K562 (cell line): Measurements from ENCODE around the gene GFOD1. TPM values are rescaled to one million over a fixed set of nuclear protein-coding genes. Genes with fewer than 3 reads are reported as not detected.

Source experiments
- ATAC-seq: fragments of 200-7000 bp; cut with Tn5 transposase; 3 replicates; pipeline ENCODE4 v1.9.1; 2020; ENCODE audit warnings: moderate library complexity
- BruUV-seq: library from RNA; stranded (reverse); fragments of 400-500 nt; replicated peaks from 2 replicates; lab custom pipeline; 2021; lab: Mats Ljungman, UMichigan
- CTCF ChIA-PET: fragments of 300-600 bp; formaldehyde crosslinking; extraction: SDS; loops from one replicate; lab custom pipeline; 2021; ENCODE audit warnings: low intra/inter-chr PET ratio; lab: Yijun Ruan, JAX
- POLR2A ChIA-PET: fragments of 300-600, 350-650 bp; sonication (Branson Sonifier 250); formaldehyde crosslinking; extraction: SDS; loops from one replicate; lab custom pipeline; 2021; ENCODE audit warnings: antibody characterized with exemption, inconsistent platforms; lab: Yijun Ruan, JAX
- DNase-seq, 4 experiments: peaks; one replicate each; pipeline versions ENCODE4 v3.0.0 to v3.0.0-alpha.2; 2011 to 2018; ENCODE audit warnings: low spot score in 3 of 4, mixed read lengths in 3 of 4; ENCODE audit errors: extremely low read depth in 1 of 4
- FAIRE-seq: peaks from 2 replicates; lab custom pipeline; 2011; peaks lifted over from hg19 to GRCh38; lab: Jason Lieb, UNC
- H2AFZ ChIP-seq: 2 replicates; pipeline ENCODE4 v1.6.0; 2011; ENCODE audit warnings: low read depth, low read length, control low read depth, inconsistent platforms
- H3K27ac ChIP-seq: fragments of 200-600 bp; 3 replicates; pipeline ENCODE4 v1.8.0; 2011; ENCODE audit warnings: low read depth, mild to moderate bottlenecking, control low read depth, inconsistent platforms, low read length, moderate library complexity, mixed read lengths; ENCODE audit errors: extremely low read depth
- H3K27me3 ChIP-seq, 2 experiments: fragments of 300-600 bp in 1 of 2; 2 replicates in 1 of 2; 3 replicates in 1 of 2; pipeline versions ENCODE4 v1.6.0 to v1.8.0; 2011; ENCODE audit warnings: inconsistent platforms in 2 of 2, low read length in 2 of 2, mild to moderate bottlenecking in 1 of 2, mixed read lengths in 1 of 2, moderate library complexity in 1 of 2; ENCODE audit not compliant: control insufficient read depth in 2 of 2, insufficient read depth in 2 of 2
- H3K36me3 ChIP-seq: fragments of 300-600 bp; 3 replicates; pipeline ENCODE4 v1.8.0; 2011; ENCODE audit warnings: mild to moderate bottlenecking, low read length, inconsistent platforms; ENCODE audit not compliant: control insufficient read depth, insufficient read depth
- H3K4me1 ChIP-seq, 2 experiments: fragments of 200-600 bp in 1 of 2; replicated peaks in 1 of 2; 2 replicates in 1 of 2; 3 replicates in 1 of 2; pipeline versions ENCODE4 v1.5.1 to v1.8.0; 2011; ENCODE audit warnings: inconsistent platforms in 2 of 2, low read length in 2 of 2, mild to moderate bottlenecking in 1 of 2, mixed read lengths in 1 of 2, moderate library complexity in 1 of 2; ENCODE audit not compliant: control insufficient read depth in 2 of 2, insufficient read depth in 2 of 2
- H3K4me2 ChIP-seq: 2 replicates; pipeline ENCODE4 v1.6.1; 2011; ENCODE audit warnings: low read length, control low read depth, inconsistent platforms, mixed read lengths; ENCODE audit not compliant: insufficient read depth
- H3K4me3 ChIP-seq: fragments of 200-600 bp; sonication (generic), shearing (Covaris generic); 2 replicates; pipeline ENCODE4 v1.5.1; 2016; ENCODE audit warnings: control low read depth, inconsistent platforms
- H3K79me2 ChIP-seq: fragments of 200-600 bp; 3 replicates; pipeline ENCODE4 v1.8.0; 2011; ENCODE audit warnings: low read length, inconsistent platforms; ENCODE audit not compliant: control insufficient read depth, insufficient read depth
- H3K9ac ChIP-seq, 2 experiments: 2 replicates each; pipeline versions ENCODE4 v1.6.0 to v1.6.1; 2011; ENCODE audit warnings: low read depth in 2 of 2, low read length in 2 of 2, control low read depth in 1 of 2, inconsistent platforms in 1 of 2, mild to moderate bottlenecking in 1 of 2, mixed read lengths in 1 of 2; ENCODE audit not compliant: insufficient read depth in 1 of 2
- H3K9me1 ChIP-seq: one replicate; pipeline ENCODE4 v1.6.0; 2011; ENCODE audit warnings: inconsistent platforms, mild to moderate bottlenecking, low read length, moderate library complexity; ENCODE audit not compliant: control insufficient read depth, insufficient read depth
- H3K9me3 ChIP-seq: replicated peaks from 2 replicates; pipeline ENCODE4 v1.5.1; 2011; ENCODE audit warnings: low read depth, low read length, inconsistent platforms; ENCODE audit not compliant: control insufficient read depth, insufficient read depth
- H4K20me1 ChIP-seq: replicated peaks from 2 replicates; pipeline ENCODE4 v1.6.1; 2011; ENCODE audit warnings: low read length, inconsistent platforms, mixed read lengths; ENCODE audit not compliant: control insufficient read depth, insufficient read depth
- ARID2 ChIP-seq: fragments of 450-650 bp; IDR thresholded peaks from 2 replicates; pipeline ENCODE4 v1.6.1; 2017; ENCODE audit warnings: antibody characterized with exemption, mild to moderate bottlenecking
- ATF3 ChIP-seq, 2 experiments: fragments of 450-650 bp in 1 of 2; sonication (generic) in 1 of 2; formaldehyde crosslinking in 1 of 2; IDR thresholded peaks in 1 of 2; conservative IDR thresholded peaks in 1 of 2; 2 replicates each; pipeline versions ENCODE4 v1.6.1 to v1.8.1; 2016 to 2023; ENCODE audit warnings: mild to moderate bottlenecking in 2 of 2, moderate library complexity in 2 of 2, inconsistent platforms in 1 of 2, missing genetic modification reagents in 1 of 2
- BRD9 ChIP-seq: fragments of 450-650 bp; IDR thresholded peaks from 2 replicates; pipeline ENCODE4 v1.6.1; 2018; ENCODE audit warnings: low read depth; ENCODE audit not compliant: partially characterized antibody
- CBFA2T2 ChIP-seq: fragments of 450-650 bp; conservative IDR thresholded peaks from 2 replicates; pipeline ENCODE4 v1.6.1; 2017; ENCODE audit warnings: mild to moderate bottlenecking
- CREBBP ChIP-seq: IDR thresholded peaks from one replicate; pipeline ENCODE4 v1.6.1; 2012; ENCODE audit warnings: low read depth, mild to moderate bottlenecking, control low read depth, inconsistent platforms, low read length
- DEAF1 ChIP-seq: fragments of 450-650 bp; formaldehyde crosslinking; IDR thresholded peaks from 2 replicates; pipeline ENCODE4 v1.4.0; 2020; ENCODE audit warnings: mild to moderate bottlenecking, moderate library complexity
- DPF2 ChIP-seq: fragments of 450-650 bp; IDR thresholded peaks from 2 replicates; pipeline ENCODE4 v1.6.1; 2016
- FOSL1 ChIP-seq: fragments of 200-800 bp; sonication (Bioruptor generic); conservative IDR thresholded peaks from 2 replicates; pipeline ENCODE4 v1.6.1; 2016; ENCODE audit warnings: missing genetic modification characterization, missing compliant biosample characterization
- FOXM1 ChIP-seq, 2 experiments: fragments of 450-650 bp in 1 of 2; sonication (generic) in 1 of 2; formaldehyde crosslinking in 1 of 2; IDR thresholded peaks; 2 replicates each; pipeline versions ENCODE4 v1.6.1 to v1.9.0; 2017 to 2022; ENCODE audit warnings: low read depth in 2 of 2, mild to moderate bottlenecking in 2 of 2, missing genetic modification reagents in 1 of 2, moderate library complexity in 1 of 2
- HSF4 ChIP-seq: fragments of 250-450 bp; sonication (Bioruptor Pico); IDR thresholded peaks from 2 replicates; pipeline ENCODE4 v2.1.2; 2022; ENCODE audit warnings: mild to moderate bottlenecking, moderate library complexity, borderline replicate concordance
- NCOA1 ChIP-seq: fragments of 450-650 bp; IDR thresholded peaks from 2 replicates; pipeline ENCODE4 v1.6.1; 2016; ENCODE audit warnings: low read depth
- NCOR1 ChIP-seq: fragments of 450-650 bp; IDR thresholded peaks from 2 replicates; pipeline ENCODE4 v1.6.1; 2016; ENCODE audit warnings: mild to moderate bottlenecking, moderate library complexity
- RAD21 ChIP-seq, 2 experiments: fragments of 250-450 bp in 1 of 2; fragments of 450-650 bp in 1 of 2; sonication (Bioruptor Pico) in 1 of 2; formaldehyde crosslinking in 1 of 2; IDR thresholded peaks in 1 of 2; conservative IDR thresholded peaks in 1 of 2; 2 replicates each; pipeline versions ENCODE4 v1.4.0 to v1.8.0; 2020 to 2022; ENCODE audit warnings: mild to moderate bottlenecking in 2 of 2, moderate library complexity in 1 of 2
- SMC3 ChIP-seq: conservative IDR thresholded peaks from 2 replicates; pipeline ENCODE4 v1.6.1; 2011; ENCODE audit warnings: low read depth, low read length, improper control_type of control experiment; ENCODE audit not compliant: insufficient read depth
- SUPT5H ChIP-seq: fragments of 450-650 bp; IDR thresholded peaks from 2 replicates; pipeline ENCODE4 v1.6.1; 2016
- TAF1 ChIP-seq: IDR thresholded peaks from 2 replicates; pipeline ENCODE4 v1.6.1; 2011; ENCODE audit warnings: mild to moderate bottlenecking, low read length, moderate library complexity; ENCODE audit not compliant: insufficient read depth, control insufficient read depth, severe bottlenecking; ENCODE audit errors: extremely low read depth
- ZKSCAN8 ChIP-seq: fragments of 200-800 bp; sonication (Bioruptor generic); IDR thresholded peaks from 2 replicates; pipeline ENCODE4 v1.6.1; 2016; ENCODE audit warnings: missing genetic modification characterization, missing compliant biosample characterization
- WGBS: fragments of 100-300 bp; shearing (Covaris generic); methylation state at CpG from one replicate; pipeline ENCODE4 v1.1.6; 2016; ENCODE audit warnings: low coverage, mixed read lengths; ENCODE audit not compliant: insufficient coverage; ENCODE audit errors: missing lambda C conversion rate; 5-methylcytosine and 5-hydroxymethylcytosine counted together
- in situ Hi-C: fragments of 300-500 bp; cut with MboI; formaldehyde crosslinking; loops from 4 replicates; pipeline ENCODE4 v1.15.0; 2018; ENCODE audit warnings: inconsistent platforms, mixed read lengths
- intact Hi-C: fragments of 100-400 bp; cut with micrococcal nuclease; formaldehyde crosslinking; loops from 2 replicates; pipeline ENCODE4 v1.14.2; 2022
- polyA plus RNA-seq, 8 experiments: library from polyadenylated mRNA; depleted of rRNA in 4 of 8; stranded (reverse) in 5 of 8; unstranded in 3 of 8; fragments of >200 nt; fragmentation: Nextera tagmentation in 2 of 8; fragmentation: Illumina TruSeq in 1 of 8; extraction: Ambion mirVana in 2 of 8; extraction: Trizol in 1 of 8; gene quantifications; 2 replicates each; pipeline versions ENCODE4 v1.2.1 to v1.2.3, GENCODE V29; 2011 to 2014; ENCODE audit warnings: inconsistent platforms in 1 of 8, missing spikeins in 1 of 8
- total RNA-seq, 7 experiments: library from RNA; depleted of rRNA in 6 of 7; stranded (reverse); fragments of >200 nt in 6 of 7; fragmentation: Illumina TruSeq in 2 of 7; extraction: Trizol in 2 of 7; gene quantifications; 2 replicates each; pipeline versions ENCODE4 v1.2.1 to v1.2.3, GENCODE V29; 2011 to 2021; ENCODE audit warnings: low replicate concordance in 1 of 7

The GFOD1 gene
- total and polyA plus RNA-seq, 9 of the 15 experiments (the other 6 are each of a cell fraction or from before 2014, with no cell fraction given) = 3.8 to 12.0 (median 8.2) TPM

GRCh38 chr6:13332349-13332706 is 155.1 kb downstream of the GFOD1 start (continued):
- TF ChIP-seq CREBBP (no peak), NCOA1 (no peak), CBFA2T2 (no peak)
- TF ChIP-seq, all 486 proteins: peak for 0

- Histone ChIP-seq H2AFZ (no peak overlapping the region), H3K27me3 (no peaks in the 10 kb centered on the region; a peak in 1 of 5 replicates), H3K27ac (no peak overlapping the region), H3K4me3 (no peak overlapping the region), H3K36me3 (no peaks in the 10 kb centered on the region), H3K9me3 (no peaks in the 10 kb centered on the region), H3K9ac (no peak overlapping the region), H3K4me1 (peaks cover 19 to 24% of the 10 kb centered on the region in 2 experiments), H3K79me2 (peaks cover 20% of the 10 kb centered on the region), H4K20me1 (no peaks in the 10 kb centered on the region), H3K4me2 (no peak overlapping the region), H3K9me1 (no peaks in the 10 kb centered on the region)
- ChIA-PET CTCF (interaction anchor here (0.7 to 3.0 kb wide), 7 partner anchors 24 to 420 kb away, joined by 3 to 21 read pairs (median 4); no protein-coding TSS in a partner anchor), POLR2A (interaction anchor here (0.6 kb wide), 2 partner anchors 420 to 890 kb away, joined by 4 read pairs; no protein-coding TSS in a partner anchor)
- ATAC-seq (no peak), FAIRE-seq (peak; percentile 6), DNase-seq (peak; percentile 35 to 43 (median 42))
- intact Hi-C loops = loop anchor here (1.0 to 10.0 kb wide), 4 partner anchors 136 to 433 kb away; partner anchors contain the start of gene SIRT5
- BruUV-seq = no TSS peak
- in situ Hi-C loops = loop anchor here (5.0 kb wide), 2 partner anchors 134 to 419 kb away; no protein-coding TSS in a partner anchor
- WGBS = 40% methylated on average over 13 of the region's 13 CpGs
- no peak for TF ChIP-seq TAF1
- TF ChIP-seq ZKSCAN8 (CRISPR knock-in tag) = peak; percentile 26; the same call in 1 of the 2 replicates
- TF ChIP-seq SUPT5H = no peak
- TF ChIP-seq DEAF1 (CRISPR knock-in tag) = peak; percentile 68; the same call in 1 of the 2 replicates
- TF ChIP-seq NCOR1 = no peak
- TF ChIP-seq HSF4 (CRISPR knock-in tag) = no peak
- TF ChIP-seq ATF3 (IDR thresholded peaks at IDR 0.05) = no peak
- 0 out of 2 replicates have a peak, but pooled peaks have one; percentile 46 for TF ChIP-seq ATF3 (CRISPR knock-in tag; conservative IDR thresholded peaks at IDR 0.05)
- TF ChIP-seq ARID2 = peak; percentile 73
- peak; percentile 48; the same call in 1 of the 2 replicates for TF ChIP-seq SMC3
- peak; percentile 72 for TF ChIP-seq FOXM1 (IDR thresholded peaks at IDR 0.05; ENCODE audit: low read depth)
- TF ChIP-seq FOXM1 (CRISPR knock-in tag; IDR thresholded peaks at IDR 0.05; ENCODE audit: low read depth) = no peak
- no peak for TF ChIP-seq FOSL1 (tag)
- peak; percentile 91 to 96 for TF ChIP-seq RAD21 (CRISPR knock-in tag; conservative IDR thresholded peaks at IDR 0.05 in 1 of 2, IDR thresholded peaks at IDR 0.05 in 1 of 2)
- TF ChIP-seq DPF2 = 0 out of 2 replicates have a peak, but pooled peaks have one; percentile 12
- TF ChIP-seq BRD9 = peak; percentile 54
These were observed 155.7 kb downstream of the GFOD1 start for GRCh38 chr6:13331516-13332348.
